BJ (cell line): ENCODE measurements around the gene INSIG1. TPM values are rescaled to one million over a fixed set of nuclear protein-coding genes. Genes with fewer than 3 reads are reported as not detected.
A peak's percentile ranks its signal among the peaks of the same experiment; 100 is the strongest.

ENCODE experiments used
- CTCF ChIA-PET: fragments of 350-600 bp; formaldehyde crosslinking; extraction: SDS; loops from one replicate; lab custom pipeline; 2021; ENCODE audit warnings: antibody characterized with exemption, inconsistent platforms; lab: Yijun Ruan, JAX
- POLR2A ChIA-PET: fragments of 300-600 bp; sonication (Branson Sonifier 250); formaldehyde crosslinking; extraction: SDS; loops from one replicate; lab custom pipeline; 2021; ENCODE audit warnings: antibody characterized with exemption; lab: Charles Lee
- DNase-seq: peaks from one replicate; pipeline ENCODE4 v3.0.0-alpha.2; 2011; ENCODE audit warnings: low read depth
- H3K27me3 ChIP-seq: 2 replicates; pipeline ENCODE4 v1.6.0; 2011; ENCODE audit warnings: low read length; ENCODE audit not compliant: control insufficient read depth, insufficient read depth
- H3K36me3 ChIP-seq: 2 replicates; pipeline ENCODE4 v1.5.1; 2011; ENCODE audit warnings: low read length; ENCODE audit not compliant: control insufficient read depth, insufficient read depth
- H3K4me3 ChIP-seq: 2 replicates; pipeline ENCODE4 v1.5.1; 2011; ENCODE audit warnings: low read depth, mild to moderate bottlenecking, control low read depth, low read length
- CTCF ChIP-seq: IDR thresholded peaks from 2 replicates; pipeline ENCODE4 v1.5.1; 2011; ENCODE audit warnings: low read depth, mild to moderate bottlenecking, control low read depth, inconsistent platforms, low read length, moderate library complexity; ENCODE audit not compliant: insufficient read depth
- polyA plus RNA-seq: library from polyadenylated mRNA; depleted of rRNA; stranded (reverse); fragments of >200 nt; gene quantifications from 2 replicates; pipeline ENCODE4 v1.2.3, GENCODE V29; 2011

Gene INSIG1
- polyA plus RNA-seq, 1 experiment, result 11.0 TPM

- no peak overlapping the region for H3K4me3 ChIP-seq
- TF ChIP-seq CTCF, result no peak
- H3K36me3 ChIP-seq, result no peaks in the 10 kb centered on the region
- ChIA-PET POLR2A (no interaction called here), CTCF (interaction anchor here (1.8 kb wide), 1 partner anchor 16 kb away, joined by 4 read pairs; no protein-coding TSS in a partner anchor)
- H3K27me3 ChIP-seq, result peaks cover 2% of the 10 kb centered on the region; the same call in 1 of the 2 replicates
- no peak for DNase-seq
These were observed 40.0 kb upstream of the INSIG1 start for GRCh38 chr7:155257482-155258225.

- Histone ChIP-seq H3K4me3 (no peak overlapping the region), H3K27me3 (peaks cover 2% of the 10 kb centered on the region; the same call in 1 of the 2 replicates), H3K36me3 (no peaks in the 10 kb centered on the region)
- no peak for TF ChIP-seq CTCF
- ChIA-PET POLR2A (no interaction called here), CTCF (interaction anchor here (1.8 kb wide), 1 partner anchor 15 kb away, joined by 4 read pairs; no protein-coding TSS in a partner anchor)
- DNase-seq, result peak; percentile 26
These were observed 39.5 kb upstream of the INSIG1 start for GRCh38 chr7:155258226-155258560.

- Histone ChIP-seq H3K27me3 (peaks cover 2% of the 10 kb centered on the region; the same call in 1 of the 2 replicates), H3K4me3 (no peak overlapping the region), H3K36me3 (no peaks in the 10 kb centered on the region)
- ChIA-PET CTCF (interaction anchor here (0.7 to 1.3 kb wide), 2 partner anchors 43 to 332 kb away, joined by 3 read pairs; no protein-coding TSS in a partner anchor), POLR2A (no interaction called here)
- DNase-seq, result no peak
- no peak for TF ChIP-seq CTCF
These were observed 37.7 kb upstream of the INSIG1 start for GRCh38 chr7:155259866-155260497.

- H3K27me3 ChIP-seq, result peaks cover 2% of the 10 kb centered on the region; the same call in 1 of the 2 replicates
- no peak overlapping the region for H3K4me3 ChIP-seq
- no peak for DNase-seq
- no peaks in the 10 kb centered on the region for H3K36me3 ChIP-seq
- no peak for TF ChIP-seq CTCF
- CTCF ChIA-PET, result interaction anchor here (0.7 kb wide), 1 partner anchor 44 kb away, joined by 3 read pairs; no protein-coding TSS in a partner anchor
- POLR2A ChIA-PET, result no interaction called here
These were observed 37.2 kb upstream of the INSIG1 start for GRCh38 chr7:155260498-155260872.
